Neural progenitor cell (in vitro differentiated cells): ENCODE measurements around the gene SFRP4.

Source experiments
- EZH2 ChIP-seq: fragments of 200-600 bp; sonication (generic); IDR thresholded peaks from 2 replicates; pipeline ENCODE4 v1.6.1; 2017; ENCODE audit warnings: antibody characterized with exemption, mild to moderate bottlenecking, moderate library complexity
- EZH2phosphoT487 ChIP-seq: fragments of 200-600 bp; sonication (generic); IDR thresholded peaks from 2 replicates; pipeline ENCODE4 v1.6.1; 2017; ENCODE audit warnings: antibody characterized with exemption
- TF ChIP-seq, protein P1 (sequence below): fragments of 200-600 bp; sonication (generic); IDR thresholded peaks from 2 replicates; pipeline ENCODE4 v1.5.1; 2017; ENCODE audit warnings: antibody characterized with exemption, mild to moderate bottlenecking

DNA sequence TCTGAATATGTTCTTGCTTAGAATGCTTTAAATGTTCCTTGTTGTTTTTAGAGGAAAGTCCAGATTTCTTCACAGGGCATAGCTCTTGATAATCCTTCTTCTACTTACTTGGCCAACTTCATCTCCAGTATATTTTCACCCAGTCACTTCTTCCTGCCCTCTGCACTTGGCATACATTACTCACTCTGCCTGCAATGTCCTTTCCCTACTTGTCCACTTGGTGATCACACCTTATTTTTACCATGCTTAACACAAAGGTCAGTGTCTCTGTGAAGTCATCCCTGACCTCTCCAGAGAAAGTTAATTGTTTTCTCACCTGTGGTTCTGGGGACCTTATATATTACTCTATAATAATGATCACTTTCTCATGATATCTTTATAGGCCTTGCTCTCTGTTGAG lies 23.3 kb downstream of the SFRP4 start:
- TF ChIP-seq, protein P1, sequence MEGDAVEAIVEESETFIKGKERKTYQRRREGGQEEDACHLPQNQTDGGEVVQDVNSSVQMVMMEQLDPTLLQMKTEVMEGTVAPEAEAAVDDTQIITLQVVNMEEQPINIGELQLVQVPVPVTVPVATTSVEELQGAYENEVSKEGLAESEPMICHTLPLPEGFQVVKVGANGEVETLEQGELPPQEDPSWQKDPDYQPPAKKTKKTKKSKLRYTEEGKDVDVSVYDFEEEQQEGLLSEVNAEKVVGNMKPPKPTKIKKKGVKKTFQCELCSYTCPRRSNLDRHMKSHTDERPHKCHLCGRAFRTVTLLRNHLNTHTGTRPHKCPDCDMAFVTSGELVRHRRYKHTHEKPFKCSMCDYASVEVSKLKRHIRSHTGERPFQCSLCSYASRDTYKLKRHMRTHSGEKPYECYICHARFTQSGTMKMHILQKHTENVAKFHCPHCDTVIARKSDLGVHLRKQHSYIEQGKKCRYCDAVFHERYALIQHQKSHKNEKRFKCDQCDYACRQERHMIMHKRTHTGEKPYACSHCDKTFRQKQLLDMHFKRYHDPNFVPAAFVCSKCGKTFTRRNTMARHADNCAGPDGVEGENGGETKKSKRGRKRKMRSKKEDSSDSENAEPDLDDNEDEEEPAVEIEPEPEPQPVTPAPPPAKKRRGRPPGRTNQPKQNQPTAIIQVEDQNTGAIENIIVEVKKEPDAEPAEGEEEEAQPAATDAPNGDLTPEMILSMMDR, result no peak
- TF ChIP-seq EZH2 (no peak), EZH2phosphoT487 (no peak)
